ENCODE results near the gene MMP12.

Gene MMP12

DNA sequence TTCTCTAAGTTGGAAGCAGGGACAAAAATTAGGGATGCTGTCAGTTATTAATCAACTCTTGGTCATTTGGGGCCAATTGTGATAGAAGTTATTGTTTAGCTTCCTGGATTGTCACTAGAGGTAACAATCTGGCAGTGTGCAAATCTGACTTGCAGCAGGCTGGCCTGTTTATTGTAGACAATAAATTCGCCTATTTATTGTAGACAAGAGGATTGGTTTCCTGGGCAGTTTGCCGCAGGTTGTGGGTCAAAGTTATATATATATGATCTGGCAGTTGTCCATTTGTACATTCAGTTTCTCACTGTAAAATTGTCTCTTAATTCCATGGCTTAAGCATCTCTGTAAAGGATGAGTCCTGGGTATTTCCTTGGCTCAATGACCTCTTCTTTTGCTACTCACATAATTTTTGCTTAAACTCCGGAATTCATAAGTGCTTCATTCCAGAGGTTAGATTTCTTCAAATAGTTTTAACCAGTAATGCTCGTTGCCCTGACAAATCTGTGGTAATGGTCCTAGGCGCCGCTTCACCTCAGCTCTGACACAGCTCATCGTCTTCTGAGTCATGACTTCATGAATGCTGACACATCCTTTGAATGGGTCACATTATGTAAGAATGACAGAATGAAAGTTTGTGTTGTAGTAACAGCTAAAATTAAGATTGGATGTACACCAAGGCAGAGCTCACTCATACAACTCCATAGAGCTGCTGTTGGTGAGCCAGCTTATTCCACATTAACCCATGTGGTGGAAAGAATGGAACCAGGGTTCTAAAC, 23.6 kb downstream of the MMP12 start:
- no peak for DNase-seq (ENCODE audit: low read depth)

DNA sequence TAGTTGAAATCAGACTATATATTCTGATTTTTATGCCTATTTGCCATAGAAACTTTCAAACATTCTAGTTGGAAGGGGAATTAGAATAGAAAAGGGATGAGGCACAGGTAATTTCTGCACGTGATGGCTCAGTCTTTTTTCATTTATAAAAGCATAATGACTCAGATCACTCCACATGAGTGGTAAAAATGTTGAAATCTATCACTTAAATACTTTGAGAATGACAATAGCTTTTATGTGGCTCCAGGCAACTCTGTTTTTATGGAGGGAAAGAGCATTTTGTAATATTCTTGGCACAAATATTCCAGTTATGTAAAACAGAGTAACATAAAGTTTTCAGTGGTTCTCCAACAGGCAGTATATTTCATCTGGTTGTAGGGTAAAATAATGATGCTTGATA, 25.5 kb downstream of the MMP12 start:
- DNase-seq (ENCODE audit: low read depth) = no peak

DNA sequence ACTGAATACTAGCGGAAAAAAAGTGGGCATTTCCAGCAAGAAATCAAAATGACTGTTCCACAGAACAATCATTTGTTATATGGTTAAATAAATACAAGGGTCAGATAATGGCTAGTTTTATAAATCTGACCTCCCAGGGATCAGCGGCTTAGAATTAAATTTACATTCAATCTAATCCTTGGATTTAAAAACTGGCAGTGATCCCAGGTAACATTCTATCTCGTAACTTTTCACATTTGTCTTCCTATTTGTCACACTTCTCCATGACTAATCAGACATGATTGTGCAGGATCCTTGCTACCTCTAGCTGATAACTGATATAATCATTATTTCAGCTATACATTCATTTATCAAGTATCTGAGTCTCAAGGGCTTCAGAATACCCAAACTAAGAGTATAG, 28.5 kb downstream of the MMP12 start:
- DNase-seq (ENCODE audit: low read depth) = no peak

DNA sequence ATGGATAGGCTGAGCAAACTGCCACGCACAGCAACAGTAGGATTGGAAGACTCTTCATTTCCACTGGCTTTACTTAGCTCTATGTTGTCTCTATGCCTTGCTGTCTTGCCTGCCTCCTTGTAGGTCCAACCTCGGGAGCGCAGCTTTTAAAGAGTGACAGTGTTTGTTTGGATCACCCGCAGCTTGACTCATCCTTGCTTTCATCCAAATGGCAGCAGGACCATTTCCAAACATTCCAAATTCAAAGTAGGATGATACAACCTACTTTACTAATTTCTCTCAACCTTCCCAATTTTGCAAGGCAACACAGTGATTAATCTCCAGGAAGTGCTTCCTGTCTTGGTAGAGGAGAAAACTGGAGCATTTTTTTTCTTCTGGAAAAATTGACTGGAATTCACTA, 31.3 kb downstream of the MMP12 start, which contains the start of gene MMP3:
Gene MMP3, minus strand, starts transcription at position 121 of the 400 bp plus-strand sequence. Its CDS starts 63 bp downstream, at position 58.
- DNase-seq (ENCODE audit: low read depth) = no peak

DNA sequence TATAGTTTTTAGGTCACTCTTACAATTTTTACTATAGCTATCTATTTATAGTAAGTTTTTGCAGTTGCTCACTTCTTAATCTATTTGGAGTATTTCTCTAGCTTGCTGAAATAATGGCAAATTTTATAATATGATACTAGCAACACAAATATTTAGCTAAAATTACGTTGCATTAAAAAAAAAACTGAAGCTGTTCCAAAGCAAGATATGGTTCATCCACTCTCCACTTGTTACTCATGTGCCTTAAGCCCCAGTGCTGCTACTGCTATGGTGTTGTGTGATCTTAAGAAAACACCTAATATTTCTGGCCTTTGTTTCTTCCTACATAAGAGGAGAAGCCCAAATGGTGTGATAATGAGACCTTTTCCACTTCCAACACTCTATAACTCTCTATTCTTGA, 31.9 kb downstream of the MMP12 start:
- no peak for DNase-seq (ENCODE audit: low read depth)

DNA sequence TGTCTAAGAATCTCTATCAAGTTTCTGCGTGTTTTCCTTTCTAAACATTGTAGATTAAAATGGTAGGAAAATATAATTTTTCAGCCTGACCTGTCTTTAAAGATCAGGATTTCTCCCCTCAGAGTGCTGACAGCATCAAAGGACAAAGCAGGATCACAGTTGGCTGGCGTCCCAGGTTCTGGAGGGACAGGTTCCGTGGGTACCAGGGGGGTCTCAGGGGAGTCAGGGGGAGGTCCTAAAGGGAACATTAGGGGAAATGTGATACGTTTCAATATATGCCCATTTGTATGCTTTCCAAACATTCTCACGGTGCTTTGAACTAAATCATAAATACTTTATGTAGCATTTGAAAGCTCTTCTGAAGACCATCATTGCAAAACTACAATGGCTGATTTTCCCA, 34.8 kb downstream of the MMP12 start:
- no peak for DNase-seq (ENCODE audit: low read depth)

DNA sequence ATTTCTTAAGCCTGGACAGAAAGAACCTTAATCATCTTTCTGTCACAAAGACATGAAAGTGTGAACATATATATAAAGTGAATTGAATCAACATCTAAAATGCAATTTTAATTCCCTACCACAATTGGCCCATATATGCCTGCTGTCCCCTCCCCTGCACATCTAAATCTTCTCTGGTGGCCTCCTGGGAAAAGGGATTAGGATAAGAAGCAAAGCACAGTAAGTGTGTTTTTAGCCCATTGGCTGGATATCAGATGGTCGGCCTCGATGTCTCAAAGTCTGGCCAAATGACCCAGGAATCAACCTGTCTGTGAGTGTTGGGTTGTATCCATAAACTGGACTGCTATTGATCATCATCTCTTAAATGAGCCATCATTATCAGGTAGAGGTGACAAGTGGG, 37.1 kb downstream of the MMP12 start:
- DNase-seq (ENCODE audit: low read depth) = no peak

DNA sequence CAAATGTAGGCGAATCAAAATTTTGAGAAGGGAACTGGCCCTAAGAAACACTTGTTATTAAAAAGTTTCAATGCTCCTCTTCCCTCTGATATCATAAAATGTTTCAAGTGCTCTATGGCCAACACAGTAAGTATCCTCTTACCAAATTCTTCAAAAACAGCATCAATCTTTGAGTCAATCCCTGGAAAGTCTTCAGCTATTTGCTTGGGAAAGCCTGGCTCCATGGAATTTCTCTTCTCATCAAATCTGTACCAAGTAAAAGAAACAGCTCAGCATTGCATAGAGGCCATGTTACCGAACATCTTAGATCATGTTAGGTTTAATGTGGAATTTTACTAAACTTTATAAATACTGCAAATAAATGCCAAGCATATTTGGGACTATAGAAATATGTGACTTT, 37.6 kb downstream of the MMP12 start:
- no peak for DNase-seq (ENCODE audit: low read depth)

DNA sequence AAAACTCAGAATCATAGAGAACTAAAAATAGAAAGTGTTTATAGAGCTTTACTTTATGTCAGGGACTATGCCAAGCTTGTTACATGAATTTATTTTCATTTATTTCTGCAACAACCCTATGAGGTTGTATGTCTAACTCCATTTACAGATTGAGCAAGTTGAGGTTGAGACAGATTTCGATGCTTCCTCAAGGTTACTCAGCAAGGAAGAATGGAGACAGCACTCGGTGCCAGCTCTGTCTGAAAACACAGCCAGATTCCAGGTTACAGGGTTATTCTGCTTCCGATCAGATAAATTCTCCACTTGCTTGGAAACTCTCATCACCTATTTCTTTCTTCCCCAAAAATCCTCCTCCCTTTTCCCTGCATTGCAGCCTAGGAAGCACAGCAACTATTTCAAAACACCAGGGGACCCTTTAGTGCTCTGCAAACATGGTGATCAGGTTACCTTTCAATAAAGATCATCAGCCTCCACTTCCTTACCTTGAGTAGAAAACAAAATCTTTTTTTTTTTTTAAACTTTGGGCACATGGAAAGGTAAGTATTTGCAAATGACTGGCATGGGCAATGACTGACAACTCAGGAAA, 38.4 kb downstream of the MMP12 start:
- DNase-seq (ENCODE audit: low read depth) = no peak

DNA sequence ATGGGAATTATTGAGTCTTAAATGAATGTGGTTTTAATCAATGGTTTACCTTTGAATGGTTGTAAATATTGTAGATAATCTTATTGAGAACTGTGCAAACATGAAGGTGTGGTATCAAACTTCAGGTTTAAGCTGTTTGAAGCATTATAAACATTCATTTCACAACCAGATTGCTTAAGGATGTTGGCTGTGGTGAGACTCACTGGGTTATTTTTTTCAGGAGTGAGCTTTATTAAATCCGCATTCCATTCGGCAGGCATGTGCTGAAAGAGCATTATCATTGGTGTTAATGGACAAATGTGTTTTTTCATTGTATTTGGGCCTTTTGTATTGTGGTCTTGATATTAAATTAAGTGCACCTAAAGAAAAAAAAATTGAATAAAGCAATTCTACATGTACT, 41.1 kb downstream of the MMP12 start:
- no peak for DNase-seq (ENCODE audit: low read depth)

DNA sequence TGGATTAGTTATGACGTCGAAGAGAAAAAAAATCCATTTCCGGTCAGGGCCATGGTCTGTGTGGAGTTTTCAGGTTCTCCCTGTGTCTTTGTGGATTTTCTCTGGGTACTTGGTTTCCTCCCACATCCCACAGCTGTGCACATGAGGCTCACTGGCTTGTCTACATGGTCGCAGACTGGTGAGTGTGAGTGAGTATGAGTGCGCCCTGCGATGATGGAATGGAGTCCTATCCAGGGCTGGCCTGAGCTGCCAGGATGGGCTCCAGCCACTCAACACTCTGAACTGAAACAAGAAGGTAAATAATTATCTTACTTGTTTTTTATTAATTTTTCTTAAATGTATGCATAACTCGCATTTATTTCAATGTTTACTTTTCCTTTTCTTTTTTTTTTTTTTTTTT, 42.2 kb downstream of the MMP12 start:
- DNase-seq (ENCODE audit: low read depth) = no peak

DNA sequence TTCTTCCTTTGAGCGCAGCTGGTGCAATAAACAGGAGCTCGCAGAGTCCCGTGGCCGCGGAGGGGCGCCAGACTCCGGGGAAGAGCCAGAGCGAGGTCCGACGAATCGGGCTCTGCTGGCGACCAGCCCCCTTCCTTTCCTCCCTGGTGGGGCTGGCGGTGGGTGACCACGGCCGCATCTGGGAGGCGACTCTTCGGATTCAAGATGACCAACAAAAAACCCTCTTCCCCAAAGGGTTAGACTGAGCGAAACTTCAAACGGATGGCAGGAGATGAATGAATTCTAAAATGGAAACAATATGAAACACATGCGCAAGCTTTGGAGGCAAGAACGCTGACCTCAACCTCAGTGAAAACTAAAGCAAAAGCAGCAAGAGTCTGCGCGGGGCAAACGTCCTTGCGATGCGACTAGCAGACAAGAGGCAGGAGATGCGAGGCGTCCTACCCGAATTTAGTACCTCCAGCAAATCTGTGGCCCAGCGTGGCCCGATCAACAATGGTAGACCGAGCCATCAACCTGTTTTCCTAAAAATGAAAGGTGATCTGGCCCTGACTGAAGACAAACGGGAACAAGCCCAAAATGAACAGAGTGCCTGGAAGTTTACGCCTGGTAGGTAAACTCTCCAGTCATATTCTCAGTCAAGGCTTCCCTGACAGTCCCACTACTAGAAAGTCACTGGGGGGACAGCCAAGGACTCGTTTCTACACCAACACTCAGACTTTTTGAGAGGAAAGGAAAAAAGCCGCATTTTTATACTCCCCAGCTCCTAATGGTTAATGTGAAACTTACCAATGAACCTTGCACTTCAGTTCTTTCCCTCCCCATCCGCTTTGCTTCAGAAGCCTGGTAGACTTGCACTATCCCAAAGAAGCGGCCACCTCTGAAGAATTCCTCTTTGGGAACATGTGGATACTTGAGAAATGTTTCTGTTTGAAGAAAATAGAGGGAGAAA, 43.0 kb downstream of the MMP12 start:
- DNase-seq (ENCODE audit: low read depth) = no peak

DNA sequence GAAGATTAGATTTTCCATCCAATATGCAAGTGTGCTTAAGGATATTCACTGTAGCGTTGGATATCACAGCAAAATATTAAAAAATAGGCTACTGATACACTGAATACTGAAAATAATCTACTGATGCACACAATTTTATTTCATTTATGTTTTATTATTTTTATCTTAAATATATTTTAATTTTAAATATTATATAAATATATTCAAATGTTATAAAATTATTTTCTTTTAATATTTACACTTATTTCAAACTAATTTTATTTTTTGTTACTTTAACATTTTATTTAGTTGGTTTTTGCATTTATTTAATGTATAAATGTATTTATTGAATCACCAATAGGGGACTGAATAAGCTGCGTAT, 43.7 kb downstream of the MMP12 start:
- DNase-seq (ENCODE audit: low read depth) = no peak

DNA sequence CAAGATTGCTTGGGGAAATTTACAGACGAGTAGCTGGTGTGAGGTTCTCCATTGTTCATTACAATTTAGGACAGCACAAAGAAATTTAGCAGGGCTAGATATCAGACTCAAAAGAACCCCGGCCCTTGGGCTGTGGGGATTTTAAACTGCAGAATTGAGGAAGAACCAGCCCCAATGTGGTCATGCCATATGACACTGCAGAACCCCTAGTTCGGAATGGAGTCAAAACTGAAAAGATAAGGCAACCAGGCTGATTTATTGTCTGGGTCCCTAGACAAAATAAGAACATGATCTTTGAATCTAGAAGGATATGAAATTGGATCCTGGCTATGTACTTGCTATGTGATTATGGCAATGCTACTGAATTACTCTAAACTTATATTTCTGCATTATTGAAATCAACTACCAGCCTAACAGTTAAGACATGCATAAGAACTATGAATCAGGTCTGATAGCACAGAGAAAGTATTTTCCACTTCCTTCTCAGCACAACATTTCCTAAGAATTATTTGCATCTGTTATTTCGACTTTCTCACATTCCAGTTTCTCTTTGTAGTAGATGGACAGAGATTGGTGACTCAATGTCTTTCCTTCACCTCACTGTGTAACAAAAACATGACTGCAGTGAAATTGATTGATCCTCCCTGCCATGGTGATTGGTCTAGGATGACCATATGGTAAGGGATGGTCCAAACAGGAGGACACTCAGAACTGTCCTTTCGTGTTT, 44.6 kb downstream of the MMP12 start:
- DNase-seq (ENCODE audit: low read depth) = no peak

DNA sequence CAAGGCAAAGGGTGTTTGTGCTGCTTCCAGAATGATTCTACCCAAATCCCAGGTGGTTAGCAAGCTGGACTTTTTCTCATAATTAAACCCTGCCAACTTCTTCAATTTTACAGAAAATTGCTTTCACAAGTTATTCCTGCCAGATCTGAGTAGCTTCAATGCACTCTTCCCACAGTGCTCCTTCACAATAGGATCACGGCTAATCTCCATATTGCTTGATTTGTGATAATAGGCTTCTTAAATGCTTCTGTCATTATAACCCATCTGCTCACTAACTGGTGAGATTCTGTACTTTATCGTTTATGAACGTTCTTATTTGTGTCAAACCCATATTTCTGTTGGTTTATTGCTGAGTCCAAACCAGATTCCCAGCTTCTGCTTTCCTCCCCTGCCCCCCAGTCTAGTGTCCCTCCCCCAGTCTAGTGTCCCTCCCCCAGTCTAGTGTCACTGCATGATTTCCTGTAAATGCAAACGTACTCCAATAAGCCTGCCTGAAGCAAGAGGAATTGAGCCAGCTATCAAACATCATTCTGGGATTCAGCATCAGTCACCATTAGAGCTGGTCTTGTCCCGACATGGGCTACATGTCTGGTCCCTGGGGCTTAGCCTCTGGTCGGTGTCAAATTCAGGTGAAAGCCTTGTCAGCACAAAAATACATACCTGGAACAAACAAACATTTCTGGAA, 45.3 kb downstream of the MMP12 start:
- DNase-seq (ENCODE audit: low read depth) = no peak

DNA sequence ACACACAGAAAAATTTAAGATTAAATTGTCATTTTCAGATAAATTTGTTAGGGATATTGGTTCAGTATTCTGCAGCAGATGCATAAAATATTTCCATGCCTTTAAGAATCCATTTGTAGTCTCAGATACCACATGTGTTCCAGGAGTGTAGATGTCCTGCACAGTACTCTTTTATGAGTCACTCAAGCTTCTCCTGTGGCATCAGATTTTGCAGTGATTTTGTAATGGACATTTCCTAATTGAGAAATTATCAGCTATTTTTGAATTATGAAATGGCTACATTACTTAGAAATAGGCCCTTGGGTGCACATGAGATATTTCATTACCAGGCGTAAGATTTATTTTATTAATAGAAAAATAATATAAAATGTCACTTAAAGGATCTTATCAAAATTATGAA, 50.2 kb downstream of the MMP12 start:
- no peak for DNase-seq (ENCODE audit: low read depth)

DNA sequence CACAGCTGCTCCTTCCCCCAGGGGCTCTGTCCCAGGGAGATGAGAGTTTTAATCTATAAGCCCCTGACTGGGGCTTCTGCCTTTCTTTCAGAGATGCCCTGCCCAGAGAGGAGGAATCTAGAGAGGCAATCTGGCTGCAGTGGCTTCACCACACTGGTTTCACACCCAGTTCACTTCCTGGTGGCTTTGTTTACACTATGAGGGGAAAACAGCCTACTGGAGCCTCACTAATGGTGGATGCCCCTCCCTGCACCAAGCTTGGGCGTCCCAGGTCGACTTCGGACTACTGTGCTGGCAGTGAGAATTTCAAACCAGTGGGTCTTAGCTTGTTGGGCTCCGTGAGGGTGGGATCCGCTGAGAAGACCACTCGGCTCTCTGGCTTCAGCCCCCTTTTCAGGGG, 55.3 kb downstream of the MMP12 start:
- DNase-seq (ENCODE audit: low read depth) = no peak

DNA sequence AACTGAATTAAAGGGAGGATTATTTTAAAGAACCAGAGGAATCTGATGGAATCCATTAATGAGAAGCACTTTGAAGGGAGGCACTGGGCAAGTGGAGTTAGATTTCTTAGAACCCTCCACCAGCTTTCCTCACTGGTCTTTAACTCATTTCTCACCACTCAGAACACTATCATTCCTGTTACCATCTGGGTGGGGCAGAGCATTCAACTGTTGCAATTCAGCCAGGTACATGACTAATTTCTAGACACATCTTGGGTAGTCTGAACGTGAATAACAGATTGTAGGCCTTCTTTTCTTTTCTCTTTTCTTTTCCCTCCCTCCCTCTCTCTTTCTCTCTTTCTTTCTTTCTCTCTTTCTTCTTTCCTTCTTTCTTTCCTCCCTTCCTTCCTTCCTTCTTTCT, 61.3 kb downstream of the MMP12 start:
- DNase-seq (ENCODE audit: low read depth) = no peak
